Measurements from ENCODE around the gene WNK1. TPM values are rescaled to one million over a fixed set of nuclear protein-coding genes. Genes with fewer than 3 reads are reported as not detected.

Gene WNK1
- total and polyA plus RNA-seq, 2 donors (not counting 3 experiments of a cell fraction or from before 2014, with no cell fraction given) = 46.3 to 108 TPM

DNA sequence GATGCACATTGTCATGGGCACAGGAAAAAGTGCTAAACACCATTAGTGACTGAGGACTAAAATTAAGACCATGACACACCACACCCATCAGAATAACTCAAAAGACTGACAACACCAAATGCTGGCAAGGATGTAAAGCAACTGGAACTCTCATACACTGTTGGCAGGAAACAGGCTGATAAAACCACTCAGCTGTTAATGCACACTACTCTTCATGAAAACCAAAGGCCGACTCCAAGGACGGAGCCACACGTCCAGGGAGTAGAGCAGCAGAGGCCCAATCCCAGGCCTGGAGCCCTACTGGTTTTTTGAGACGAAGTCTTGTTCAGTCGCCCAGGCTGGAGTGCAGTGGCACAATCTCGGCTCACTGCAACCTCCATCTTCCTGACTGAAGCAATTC is 190.7 kb downstream of the WNK1 start:
- POLR2A ChIA-PET = no interaction called here

More for the DNA sequence above, 190.7 kb downstream of the WNK1 start:
- FAIRE-seq (no peak), DNase-seq (ENCODE audit: low read depth, low spot score) (no peak)
- peaks cover 20% of the 10 kb centered on the region for H3K79me2 ChIP-seq (ENCODE audit: control insufficient read depth, insufficient read depth, low read length)
- no peaks in the 10 kb centered on the region for H3K27me3 ChIP-seq (ENCODE audit: control insufficient read depth in 2 of 2, insufficient read depth in 2 of 2, low read length in 2 of 2)
- H3K9ac ChIP-seq (replicated peaks; ENCODE audit: extremely low read depth, insufficient read depth, low read length) = no peak overlapping the region
- H3K4me1 ChIP-seq (ENCODE audit: control insufficient read depth, extremely low read depth, insufficient read depth, low read length) = peaks cover 2% of the 10 kb centered on the region
- H3K9me3 ChIP-seq (replicated peaks; ENCODE audit: control insufficient read depth, insufficient read depth, low read length) = no peaks in the 10 kb centered on the region
- no peaks in the 10 kb centered on the region for H3K9me1 ChIP-seq (replicated peaks; ENCODE audit: control insufficient read depth, extremely low read depth, insufficient read depth, low read length)
- H3K36me3 ChIP-seq (ENCODE audit: control insufficient read depth in 2 of 2, extremely low read depth in 1 of 2, insufficient read depth in 2 of 2, low read length in 2 of 2) = no peaks in the 10 kb centered on the region
- TF ChIP-seq, protein P1, sequence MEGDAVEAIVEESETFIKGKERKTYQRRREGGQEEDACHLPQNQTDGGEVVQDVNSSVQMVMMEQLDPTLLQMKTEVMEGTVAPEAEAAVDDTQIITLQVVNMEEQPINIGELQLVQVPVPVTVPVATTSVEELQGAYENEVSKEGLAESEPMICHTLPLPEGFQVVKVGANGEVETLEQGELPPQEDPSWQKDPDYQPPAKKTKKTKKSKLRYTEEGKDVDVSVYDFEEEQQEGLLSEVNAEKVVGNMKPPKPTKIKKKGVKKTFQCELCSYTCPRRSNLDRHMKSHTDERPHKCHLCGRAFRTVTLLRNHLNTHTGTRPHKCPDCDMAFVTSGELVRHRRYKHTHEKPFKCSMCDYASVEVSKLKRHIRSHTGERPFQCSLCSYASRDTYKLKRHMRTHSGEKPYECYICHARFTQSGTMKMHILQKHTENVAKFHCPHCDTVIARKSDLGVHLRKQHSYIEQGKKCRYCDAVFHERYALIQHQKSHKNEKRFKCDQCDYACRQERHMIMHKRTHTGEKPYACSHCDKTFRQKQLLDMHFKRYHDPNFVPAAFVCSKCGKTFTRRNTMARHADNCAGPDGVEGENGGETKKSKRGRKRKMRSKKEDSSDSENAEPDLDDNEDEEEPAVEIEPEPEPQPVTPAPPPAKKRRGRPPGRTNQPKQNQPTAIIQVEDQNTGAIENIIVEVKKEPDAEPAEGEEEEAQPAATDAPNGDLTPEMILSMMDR (IDR thresholded peaks at IDR 0.05; ENCODE audit: extremely low read depth in 1 of 2, insufficient read depth in 1 of 2, low read depth in 1 of 2, low read length in 2 of 2) = no peak
- TF ChIP-seq, protein P2, sequence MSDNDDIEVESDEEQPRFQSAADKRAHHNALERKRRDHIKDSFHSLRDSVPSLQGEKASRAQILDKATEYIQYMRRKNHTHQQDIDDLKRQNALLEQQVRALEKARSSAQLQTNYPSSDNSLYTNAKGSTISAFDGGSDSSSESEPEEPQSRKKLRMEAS (IDR thresholded peaks at IDR 0.05; ENCODE audit: insufficient read depth, insufficient read length) = no peak
- TF ChIP-seq JUN (IDR thresholded peaks at IDR 0.05; ENCODE audit: borderline replicate concordance, insufficient read depth, insufficient read length, low read depth) (no peak), POLR2AphosphoS5 (IDR thresholded peaks at IDR 0.05; ENCODE audit: insufficient read depth, low read depth, low read length) (no peak), MYC (IDR thresholded peaks at IDR 0.05; ENCODE audit: low read depth, low read length) (no peak), EZH2 (IDR thresholded peaks at IDR 0.05; ENCODE audit: borderline replicate concordance, low read depth, low read length, severe bottlenecking) (no peak), FOS (IDR thresholded peaks at IDR 0.05; ENCODE audit: borderline replicate concordance, insufficient read depth, low read length) (no peak), GATA2 (IDR thresholded peaks at IDR 0.05; ENCODE audit: insufficient read depth, insufficient read length, low read depth, low read length) (no peak), POLR2A (IDR thresholded peaks at IDR 0.05; ENCODE audit: low read depth, low read length) (no peak)
- no peak overlapping the region for H3K4me3 ChIP-seq (replicated peaks in 1 of 3; ENCODE audit: insufficient read depth in 1 of 3, low read depth in 1 of 3, low read length in 3 of 3)
- CTCF ChIA-PET = interaction anchor here (4.0 kb wide), 1 partner anchor 150 kb away, joined by 19 read pairs; no protein-coding TSS in a partner anchor
- H3K27ac ChIP-seq (ENCODE audit: insufficient read depth, low read depth, low read length) = no peak overlapping the region
- intact Hi-C loops (cut with micrococcal nuclease) = no loop called here
- H2AFZ ChIP-seq (ENCODE audit: low read depth, low read length) = no peak overlapping the region
- no TSS peak for BruUV-seq (replicated peaks)
- no peaks in the 10 kb centered on the region for H4K20me1 ChIP-seq (replicated peaks; ENCODE audit: control insufficient read depth, extremely low read depth, insufficient read depth, low read length)
- H3K4me2 ChIP-seq (ENCODE audit: insufficient read depth, low read length) = no peak overlapping the region
- dilution Hi-C loops (cut with MboI; ENCODE audit: extremely low pct_ligation_motif_present, low sequenced_read_pairs) = no loop called here

Measured in endothelial cell of umbilical vein (primary cell).